ENCODE measurements around the gene CCDC149.

The CCDC149 gene

DNA sequence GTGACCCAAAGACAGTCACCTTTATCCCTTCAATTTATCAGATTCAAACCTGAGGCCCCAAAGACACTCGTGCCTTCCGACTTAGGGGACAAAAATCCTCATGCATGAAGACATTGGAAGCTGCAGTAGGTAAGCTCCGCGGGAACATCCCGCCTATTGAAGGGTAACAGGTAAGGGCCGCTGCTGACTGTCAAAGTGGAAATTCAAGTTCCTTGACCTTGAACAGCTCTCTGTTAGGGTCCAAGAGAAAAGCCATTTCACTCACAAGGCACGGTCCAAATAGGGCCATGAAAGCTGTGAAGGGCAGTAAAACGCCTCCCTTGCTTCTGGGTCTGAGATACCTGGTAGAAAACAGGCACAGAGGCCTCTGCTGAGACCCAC lies 34.2 kb downstream of the CCDC149 start:
- no peak for DNase-seq (ENCODE audit: low read depth)
- TF ChIP-seq, protein P1, sequence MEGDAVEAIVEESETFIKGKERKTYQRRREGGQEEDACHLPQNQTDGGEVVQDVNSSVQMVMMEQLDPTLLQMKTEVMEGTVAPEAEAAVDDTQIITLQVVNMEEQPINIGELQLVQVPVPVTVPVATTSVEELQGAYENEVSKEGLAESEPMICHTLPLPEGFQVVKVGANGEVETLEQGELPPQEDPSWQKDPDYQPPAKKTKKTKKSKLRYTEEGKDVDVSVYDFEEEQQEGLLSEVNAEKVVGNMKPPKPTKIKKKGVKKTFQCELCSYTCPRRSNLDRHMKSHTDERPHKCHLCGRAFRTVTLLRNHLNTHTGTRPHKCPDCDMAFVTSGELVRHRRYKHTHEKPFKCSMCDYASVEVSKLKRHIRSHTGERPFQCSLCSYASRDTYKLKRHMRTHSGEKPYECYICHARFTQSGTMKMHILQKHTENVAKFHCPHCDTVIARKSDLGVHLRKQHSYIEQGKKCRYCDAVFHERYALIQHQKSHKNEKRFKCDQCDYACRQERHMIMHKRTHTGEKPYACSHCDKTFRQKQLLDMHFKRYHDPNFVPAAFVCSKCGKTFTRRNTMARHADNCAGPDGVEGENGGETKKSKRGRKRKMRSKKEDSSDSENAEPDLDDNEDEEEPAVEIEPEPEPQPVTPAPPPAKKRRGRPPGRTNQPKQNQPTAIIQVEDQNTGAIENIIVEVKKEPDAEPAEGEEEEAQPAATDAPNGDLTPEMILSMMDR (IDR thresholded peaks at IDR 0.05; ENCODE audit: control insufficient read depth, insufficient read depth, low read depth, low read length, missing control alignments): no peak
- no peak overlapping the region for H3K4me3 ChIP-seq (ENCODE audit: control insufficient read depth, low read depth, low read length)

DNA sequence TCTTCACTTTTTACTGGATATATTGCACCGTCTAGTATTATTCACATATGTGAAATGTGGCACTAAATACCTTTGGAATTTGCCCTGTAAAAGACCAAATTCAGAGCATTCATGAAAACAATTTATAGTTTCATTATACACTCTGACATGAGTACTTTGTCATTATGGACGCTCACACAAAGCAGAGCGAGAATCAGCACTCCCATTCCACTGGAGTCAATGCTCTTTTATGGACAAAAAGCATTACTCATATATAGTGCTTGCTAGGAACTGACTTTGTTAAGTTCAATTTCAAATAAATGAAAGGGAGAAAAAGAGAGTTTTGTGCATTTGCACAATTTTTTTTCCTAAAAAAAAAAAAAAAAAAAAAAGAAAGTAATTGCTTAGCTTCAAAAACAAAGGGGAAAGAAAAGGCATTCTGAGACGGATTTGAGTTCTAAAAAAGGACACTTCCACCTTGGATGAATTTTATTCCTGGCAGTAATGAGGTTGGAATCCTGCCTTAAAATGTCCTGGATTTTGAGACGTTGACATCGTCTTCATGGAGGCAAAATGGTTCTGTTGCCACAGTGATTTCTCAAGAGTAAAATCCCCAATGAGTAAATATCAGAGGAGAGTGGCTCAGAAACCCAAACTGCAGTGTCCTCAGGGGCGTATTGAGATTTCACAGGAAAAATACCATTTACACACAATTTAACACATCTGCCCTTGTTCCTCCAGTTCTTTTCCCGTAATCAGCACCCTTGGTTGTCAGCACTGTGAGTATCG lies 34.8 kb downstream of the CCDC149 start:
- TF ChIP-seq, protein P1 (IDR thresholded peaks at IDR 0.05; ENCODE audit: control insufficient read depth, insufficient read depth, low read depth, low read length, missing control alignments): no peak
- DNase-seq (ENCODE audit: low read depth): no peak
- no peak overlapping the region for H3K4me3 ChIP-seq (ENCODE audit: control insufficient read depth, low read depth, low read length)

DNA sequence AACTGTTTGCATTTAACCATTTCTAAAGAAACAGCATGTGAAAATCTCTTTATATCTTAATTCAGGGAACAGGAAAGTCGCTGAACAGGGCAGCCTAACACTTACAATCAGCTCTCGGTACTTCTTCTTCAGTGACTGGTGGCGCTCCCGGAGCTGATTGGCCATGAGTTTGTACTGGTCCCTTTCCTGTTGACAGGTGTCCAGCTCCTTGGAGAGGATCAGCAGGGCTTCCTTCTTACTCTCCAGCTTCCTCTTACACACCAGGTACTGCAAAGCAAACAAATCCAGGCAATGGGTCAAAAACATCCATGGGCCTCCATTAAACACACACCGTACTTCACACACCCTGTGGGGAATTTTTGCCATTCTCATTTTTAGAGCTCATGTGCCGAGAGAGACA lies 36.4 kb downstream of the CCDC149 start:
- H3K4me3 ChIP-seq (ENCODE audit: control insufficient read depth, low read depth, low read length): no peak overlapping the region
- no peak for DNase-seq (ENCODE audit: low read depth)
- TF ChIP-seq, protein P1 (IDR thresholded peaks at IDR 0.05; ENCODE audit: control insufficient read depth, insufficient read depth, low read depth, low read length, missing control alignments): no peak

DNA sequence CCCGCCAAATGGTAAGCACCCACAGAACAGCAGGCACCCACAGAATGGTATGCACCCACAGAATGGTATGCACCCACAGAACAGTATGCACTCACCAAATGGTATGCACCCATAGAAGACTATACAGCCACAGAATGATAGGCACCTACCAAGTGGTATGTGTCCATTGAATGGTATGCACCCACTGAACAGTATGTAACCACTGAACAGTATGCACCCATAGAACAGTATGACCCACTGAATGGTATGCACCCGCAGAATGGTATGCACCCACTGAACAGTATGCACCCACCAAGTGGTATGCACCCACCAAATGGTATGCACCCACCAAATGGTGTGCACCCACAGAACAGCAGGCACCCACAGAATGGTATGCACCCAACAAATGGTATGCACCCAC lies 40.1 kb downstream of the CCDC149 start:
- H3K4me3 ChIP-seq (ENCODE audit: control insufficient read depth, low read depth, low read length): no peak overlapping the region
- TF ChIP-seq, protein P1 (IDR thresholded peaks at IDR 0.05; ENCODE audit: control insufficient read depth, insufficient read depth, low read depth, low read length, missing control alignments): no peak
- no peak for DNase-seq (ENCODE audit: low read depth)

DNA sequence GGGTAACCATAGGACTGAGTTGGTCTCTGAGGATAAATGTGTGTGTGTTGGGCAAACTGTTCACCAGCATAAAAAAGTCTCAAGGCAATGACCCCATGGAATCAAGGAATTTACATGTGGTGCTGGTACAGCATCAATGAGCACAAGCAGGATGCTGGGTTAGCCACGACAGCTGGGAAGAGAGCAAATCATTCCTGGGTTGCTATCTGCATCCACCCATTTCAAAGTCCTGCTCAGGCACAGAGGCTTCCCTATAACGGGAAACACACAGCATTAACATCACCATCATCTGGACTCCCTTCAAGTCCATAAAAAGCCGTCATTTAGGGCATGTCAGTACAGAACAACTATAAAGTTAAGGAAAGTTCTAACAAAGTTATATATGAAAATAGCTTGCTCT lies 41.6 kb downstream of the CCDC149 start:
- DNase-seq (ENCODE audit: low read depth): no peak
- TF ChIP-seq, protein P1 (IDR thresholded peaks at IDR 0.05; ENCODE audit: control insufficient read depth, insufficient read depth, low read depth, low read length, missing control alignments): no peak
- no peak overlapping the region for H3K4me3 ChIP-seq (ENCODE audit: control insufficient read depth, low read depth, low read length)

DNA sequence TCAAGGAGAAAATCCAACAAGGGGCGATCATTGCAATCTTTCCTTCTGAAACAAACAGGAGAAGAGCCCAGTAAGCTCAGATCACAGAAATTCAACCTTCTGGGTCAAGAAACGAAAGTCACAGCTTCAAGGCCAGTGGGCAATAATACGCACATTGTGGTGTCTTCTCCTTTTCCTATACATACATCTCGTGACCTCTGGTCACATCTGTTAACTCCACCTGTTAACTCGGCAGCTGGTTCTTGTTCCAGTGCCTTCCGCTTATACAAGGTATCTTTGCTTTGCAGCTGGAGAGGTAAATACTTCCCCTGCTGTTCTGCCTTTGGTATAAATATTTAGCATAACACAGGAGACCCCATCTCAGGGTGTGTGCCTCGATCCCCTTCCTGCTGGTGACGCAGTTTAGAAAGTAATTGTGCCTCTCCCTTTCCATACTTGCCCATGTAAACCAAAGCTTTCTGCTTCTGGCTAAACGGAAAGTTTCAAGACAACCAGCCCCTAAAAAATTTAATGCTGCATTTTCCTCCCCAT lies 45.0 kb downstream of the CCDC149 start:
- TF ChIP-seq, protein P1 (IDR thresholded peaks at IDR 0.05; ENCODE audit: control insufficient read depth, insufficient read depth, low read depth, low read length, missing control alignments): no peak
- DNase-seq (ENCODE audit: low read depth): no peak
- no peak overlapping the region for H3K4me3 ChIP-seq (ENCODE audit: control insufficient read depth, low read depth, low read length)

Data from AG09309 (cell line).